KMS-11 (cell line): Measurements from ENCODE around the gene TRIM28.
"Not testable (repeated sequence)": the region's sequence is repeated elsewhere in the genome, so short reads cannot be mapped to it uniquely, and the experiment has no call there.

Experiments used
- H2AFZ ChIP-seq: fragments of 200-600 bp; sonication (generic); 2 replicates; pipeline ENCODE4 v1.6.1; 2016; ENCODE audit warnings: antibody characterized with exemption, mixed run types, low read depth
- H3K27ac ChIP-seq: fragments of 200-600 bp; sonication (generic); 2 replicates; pipeline ENCODE4 v1.6.1; 2016; ENCODE audit warnings: mild to moderate bottlenecking, mixed run types
- H3K27me3 ChIP-seq: fragments of 200-600 bp; sonication (generic); 2 replicates; pipeline ENCODE4 v1.6.1; 2017; ENCODE audit warnings: mild to moderate bottlenecking, low read depth, mixed run types, moderate library complexity; ENCODE audit not compliant: insufficient read depth
- H3K36me3 ChIP-seq: fragments of 200-600 bp; sonication (generic); 2 replicates; pipeline ENCODE4 v1.6.1; 2017; ENCODE audit warnings: mild to moderate bottlenecking, mixed run types; ENCODE audit not compliant: insufficient read depth
- H3K4me1 ChIP-seq: fragments of 200-600 bp; sonication (generic); 2 replicates; pipeline ENCODE4 v1.6.1; 2016; ENCODE audit warnings: mild to moderate bottlenecking, low read depth, mixed run types; ENCODE audit not compliant: poor library complexity, severe bottlenecking
- H3K4me2 ChIP-seq: fragments of 200-600 bp; sonication (generic); 2 replicates; pipeline ENCODE4 v1.7.0; 2016; ENCODE audit warnings: mild to moderate bottlenecking, mixed run types
- H3K4me3 ChIP-seq: fragments of 200-600 bp; sonication (generic); IDR thresholded peaks from 2 replicates; pipeline ENCODE4 v1.6.1; 2017; ENCODE audit warnings: low read depth, low read length, mixed read lengths; ENCODE audit not compliant: insufficient read depth
- H3K79me2 ChIP-seq: fragments of 200-600 bp; sonication (generic); 2 replicates; pipeline ENCODE4 v1.6.1; 2016; ENCODE audit warnings: low read depth, mixed run types; ENCODE audit not compliant: insufficient read depth
- H3K9ac ChIP-seq: fragments of 200-600 bp; sonication (generic); 2 replicates; pipeline ENCODE4 v1.6.1; 2016; ENCODE audit warnings: mild to moderate bottlenecking, mixed run types
- H4K20me1 ChIP-seq: fragments of 200-600 bp; sonication (generic); 2 replicates; pipeline ENCODE4 v1.6.1; 2016; ENCODE audit warnings: mild to moderate bottlenecking, mixed run types; ENCODE audit not compliant: insufficient read depth
- CTCF ChIP-seq: fragments of 200-600 bp; sonication (generic); conservative IDR thresholded peaks from 2 replicates; pipeline ENCODE4 v1.6.1; 2017; ENCODE audit warnings: low read depth, mild to moderate bottlenecking, antibody characterized with exemption, low read length, moderate library complexity, mixed read lengths

Gene TRIM28

DNA sequence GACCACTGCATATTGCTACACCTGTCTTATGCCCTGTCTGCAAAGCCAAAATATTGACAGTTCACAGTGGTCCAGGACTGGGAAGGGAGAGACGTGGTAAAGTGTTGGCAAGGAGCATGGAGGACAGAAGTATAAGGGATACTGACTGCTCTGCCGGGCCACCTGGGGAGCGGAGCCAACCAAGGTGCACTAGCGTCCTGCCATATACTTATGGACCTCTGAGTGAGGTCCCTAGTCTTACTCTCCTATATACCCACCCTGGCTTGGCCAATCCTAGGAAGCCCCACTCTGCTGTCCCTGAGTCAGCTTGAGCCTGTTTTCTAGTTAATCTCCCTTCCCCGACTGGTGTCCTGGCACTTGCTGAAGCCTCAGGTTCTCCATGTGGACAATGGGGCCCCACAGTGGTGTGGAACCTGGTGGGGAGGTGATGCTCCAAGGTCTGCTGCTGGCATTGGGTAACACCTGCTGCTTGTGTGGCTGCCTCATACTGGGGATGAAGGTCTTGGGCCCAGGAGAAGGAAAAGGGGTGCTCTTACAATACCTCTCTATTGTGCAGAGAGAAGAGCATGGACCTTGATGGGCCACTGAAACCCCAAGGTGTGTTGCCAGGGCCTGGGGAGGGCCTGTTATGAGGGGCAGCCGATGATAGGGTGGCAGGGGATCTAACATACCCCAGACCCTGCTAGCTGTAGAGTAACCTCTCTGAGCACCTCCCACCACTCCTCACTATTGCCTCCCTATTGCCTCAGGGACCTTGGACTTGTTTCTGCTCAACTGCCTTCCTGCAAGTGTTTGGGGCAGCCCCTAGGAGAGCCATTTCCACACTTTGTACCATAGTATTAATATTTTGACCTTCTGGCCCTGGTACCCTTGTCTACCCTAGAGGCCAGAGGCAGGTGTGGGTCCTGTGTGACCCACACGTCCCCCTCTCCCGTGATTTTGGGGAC, 6.7 kb upstream of the TRIM28 start:
- no peaks in the 10 kb centered on the region for H3K36me3 ChIP-seq
- no peaks in the 10 kb centered on the region for H3K4me1 ChIP-seq
- peaks cover 23% of the 10 kb centered on the region for H3K27me3 ChIP-seq
- no peaks in the 10 kb centered on the region for H3K79me2 ChIP-seq
- no peak overlapping the region for H2AFZ ChIP-seq
- no peak overlapping the region for H3K4me2 ChIP-seq
- H3K9ac ChIP-seq, result no peak overlapping the region
- no peak for TF ChIP-seq CTCF
- no peak overlapping the region for H3K27ac ChIP-seq
- H3K4me3 ChIP-seq, result no peak overlapping the region
- no peaks in the 10 kb centered on the region for H4K20me1 ChIP-seq

DNA sequence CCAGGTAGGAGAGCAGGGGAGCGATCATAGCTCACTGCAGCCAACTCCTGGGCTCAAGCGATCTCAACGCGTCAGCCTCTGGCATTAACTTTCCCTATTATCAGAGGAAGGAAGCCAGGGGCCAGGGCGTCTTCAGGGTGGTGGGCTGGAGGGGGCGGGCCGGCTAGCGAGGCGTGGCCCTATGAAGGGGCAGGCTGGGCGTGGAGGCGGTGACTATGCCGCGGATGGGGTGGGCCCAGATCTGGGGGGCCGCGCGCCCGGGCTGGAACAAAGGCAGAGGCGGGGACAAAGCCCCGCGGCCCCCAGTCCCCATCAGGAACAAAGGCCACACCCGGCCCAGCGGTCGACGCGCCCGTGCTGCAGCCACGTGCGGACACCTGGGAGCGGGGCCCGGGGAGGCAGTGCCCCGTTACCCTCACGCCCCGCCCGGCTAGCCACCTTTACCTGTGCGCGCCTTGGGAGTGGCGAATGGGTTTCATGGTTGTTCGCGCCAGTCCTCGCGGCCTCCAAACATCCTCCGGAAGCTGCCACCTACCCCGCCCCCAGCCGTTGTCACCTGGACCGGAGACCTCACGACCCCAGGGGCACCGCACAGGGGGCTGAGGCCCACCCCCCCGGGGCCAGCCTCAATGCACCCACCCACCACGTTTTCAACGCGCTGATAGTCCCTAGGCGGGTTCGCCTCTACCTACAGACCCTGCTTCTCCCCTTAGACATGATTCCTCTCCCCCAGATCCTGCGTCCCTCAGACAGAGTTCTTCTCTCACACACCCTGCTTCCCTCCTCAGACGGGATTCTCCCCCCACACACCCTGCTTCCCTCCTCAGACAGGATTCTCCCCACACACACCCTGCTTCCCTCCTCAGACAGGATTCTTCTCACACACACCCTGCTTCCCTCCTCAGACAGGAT, 5.4 kb upstream of the TRIM28 start:
- H3K4me1 ChIP-seq, result no peaks in the 10 kb centered on the region
- H3K36me3 ChIP-seq, result no peaks in the 10 kb centered on the region
- no peak overlapping the region for H3K9ac ChIP-seq
- H3K4me2 ChIP-seq, result no peak overlapping the region
- H3K4me3 ChIP-seq, result no peak overlapping the region
- H3K27ac ChIP-seq, result no peak overlapping the region
- H3K79me2 ChIP-seq, result no peaks in the 10 kb centered on the region
- H4K20me1 ChIP-seq, result no peaks in the 10 kb centered on the region
- no peak for TF ChIP-seq CTCF
- H3K27me3 ChIP-seq, result peaks cover 11% of the 10 kb centered on the region
- H2AFZ ChIP-seq, result no peak overlapping the region

DNA sequence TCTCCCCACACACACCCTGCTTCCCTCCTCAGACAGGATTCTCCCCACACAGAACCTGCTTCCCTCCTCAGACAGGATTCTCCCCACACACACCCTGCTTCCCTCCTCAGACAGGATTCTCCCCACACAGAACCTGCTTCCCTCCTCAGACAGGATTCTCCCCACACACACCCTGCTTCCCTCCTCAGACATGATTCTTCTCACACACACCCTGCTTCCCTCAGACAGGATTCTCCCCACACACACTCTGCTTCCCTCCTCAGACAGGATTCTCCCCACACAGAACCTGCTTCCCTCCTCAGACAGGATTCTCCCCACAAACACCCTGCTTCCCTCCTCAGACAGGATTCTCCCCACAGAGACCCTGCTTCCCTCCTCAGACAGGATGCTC, 4.7 kb upstream of the TRIM28 start:
- H3K4me1 ChIP-seq, H3K79me2 ChIP-seq, H3K27me3 ChIP-seq, H4K20me1 ChIP-seq, H3K36me3 ChIP-seq, H2AFZ ChIP-seq, H3K9ac ChIP-seq, H3K4me3 ChIP-seq, H3K4me2 ChIP-seq, H3K27ac ChIP-seq: not testable (repeated sequence)

- H3K79me2 ChIP-seq, result peaks cover 32% of the 10 kb centered on the region
- H4K20me1 ChIP-seq, result peaks cover 21% of the 10 kb centered on the region
- not testable (repeated sequence) for H3K27me3 ChIP-seq, H2AFZ ChIP-seq, H3K4me3 ChIP-seq, H3K27ac ChIP-seq, H3K4me2 ChIP-seq, H3K36me3 ChIP-seq, H3K9ac ChIP-seq
- peaks cover 11% of the 10 kb centered on the region for H3K4me1 ChIP-seq
Measured at GRCh38 chr19:58542641-58543372, 1.1 kb upstream of the TRIM28 start.
